ENCODE data around the gene EIF4G3.
"Not testable (repeated sequence)": the region's sequence is repeated elsewhere in the genome, so short reads cannot be mapped to it uniquely, and the experiment has no call there.

The EIF4G3 gene

GRCh38 chr1:20840731-20841130 lies 336.0 kb downstream of the EIF4G3 start:
- no peak for DNase-seq (ENCODE audit: low read depth in 1 of 2, low spot score in 1 of 2)

GRCh38 chr1:20837554-20838192 lies 339.0 kb downstream of the EIF4G3 start:
- no peak for DNase-seq (ENCODE audit: low read depth in 1 of 2, low spot score in 1 of 2)

GRCh38 chr1:20836230-20836629 lies 340.5 kb downstream of the EIF4G3 start:
- DNase-seq (ENCODE audit: low read depth in 1 of 2, low spot score in 1 of 2): no peak

- no peak for DNase-seq (ENCODE audit: low read depth in 1 of 2, low spot score in 1 of 2)
These were observed 341.9 kb downstream of the EIF4G3 start for GRCh38 chr1:20834780-20835179.

GRCh38 chr1:20834192-20834591 lies 342.5 kb downstream of the EIF4G3 start:
- DNase-seq (ENCODE audit: low read depth in 1 of 2, low spot score in 1 of 2): no peak

GRCh38 chr1:20830378-20830777 lies 346.3 kb downstream of the EIF4G3 start:
- no peak for DNase-seq (ENCODE audit: low read depth in 1 of 2, low spot score in 1 of 2)

GRCh38 chr1:20829946-20830345 lies 346.8 kb downstream of the EIF4G3 start:
- DNase-seq (ENCODE audit: low read depth in 1 of 2, low spot score in 1 of 2): no peak

GRCh38 chr1:20829531-20829930 lies 347.2 kb downstream of the EIF4G3 start:
- no peak for DNase-seq (ENCODE audit: low read depth in 1 of 2, low spot score in 1 of 2)

- no peak for DNase-seq (ENCODE audit: low read depth in 1 of 2, low spot score in 1 of 2)
These were observed 352.9 kb downstream of the EIF4G3 start for GRCh38 chr1:20823845-20824244.

- DNase-seq (ENCODE audit: low read depth in 1 of 2, low spot score in 1 of 2): no peak
These were observed 355.2 kb downstream of the EIF4G3 start for GRCh38 chr1:20821466-20821865.

- no peak for DNase-seq (ENCODE audit: low read depth in 1 of 2, low spot score in 1 of 2)
These were observed 356.9 kb downstream of the EIF4G3 start for GRCh38 chr1:20819818-20820217.

- DNase-seq (ENCODE audit: low read depth in 1 of 2, low spot score in 1 of 2): no peak
These were observed 362.2 kb downstream of the EIF4G3 start for GRCh38 chr1:20814534-20814871.

GRCh38 chr1:20811916-20812315 lies 364.8 kb downstream of the EIF4G3 start:
- no peak for DNase-seq (ENCODE audit: low read depth in 1 of 2, low spot score in 1 of 2)

- no peak for DNase-seq (ENCODE audit: low read depth in 1 of 2, low spot score in 1 of 2)
These were observed 383.5 kb downstream of the EIF4G3 start for GRCh38 chr1:20793236-20793635.

- DNase-seq (ENCODE audit: low read depth in 1 of 2, low spot score in 1 of 2): no peak
These were observed 384.5 kb downstream of the EIF4G3 start for GRCh38 chr1:20792196-20792595.

- DNase-seq (ENCODE audit: low read depth in 1 of 2, low spot score in 1 of 2): no peak
These were observed 385.9 kb downstream of the EIF4G3 start for GRCh38 chr1:20790785-20791184.

- DNase-seq (ENCODE audit: low read depth in 1 of 2, low spot score in 1 of 2): not testable (repeated sequence)
These were observed 387.1 kb downstream of the EIF4G3 start for GRCh38 chr1:20789598-20789997.

GRCh38 chr1:20787840-20788795 lies 388.6 kb downstream of the EIF4G3 start:
- DNase-seq (ENCODE audit: low read depth in 1 of 2, low spot score in 1 of 2): no peak

GRCh38 chr1:20787029-20787839 lies 389.5 kb downstream of the EIF4G3 start, which contains the start of gene HP1BP3:
Gene HP1BP3 (minus strand): TSS chr1:20787307. CDS start chr1:20780440, 6,867 bp downstream.
- DNase-seq (ENCODE audit: low read depth in 1 of 2, low spot score in 1 of 2): peak; percentile 78 to 81

- DNase-seq (ENCODE audit: low read depth in 1 of 2, low spot score in 1 of 2): peak; percentile 94 to 95
These were observed 390.3 kb downstream of the EIF4G3 start for GRCh38 chr1:20786253-20787028.

GRCh38 chr1:20785907-20786252 lies 390.8 kb downstream of the EIF4G3 start:
- no peak for DNase-seq (ENCODE audit: low read depth in 1 of 2, low spot score in 1 of 2)
